Measurements from ENCODE around the gene ANKRD34B. TPM values are rescaled to one million over a fixed set of nuclear protein-coding genes. Genes with fewer than 3 reads are reported as not detected.

The ANKRD34B gene
- polyA plus RNA-seq, 10 donors: 0.08 to 0.83 (median 0.26) TPM; not detected in 1

DNA sequence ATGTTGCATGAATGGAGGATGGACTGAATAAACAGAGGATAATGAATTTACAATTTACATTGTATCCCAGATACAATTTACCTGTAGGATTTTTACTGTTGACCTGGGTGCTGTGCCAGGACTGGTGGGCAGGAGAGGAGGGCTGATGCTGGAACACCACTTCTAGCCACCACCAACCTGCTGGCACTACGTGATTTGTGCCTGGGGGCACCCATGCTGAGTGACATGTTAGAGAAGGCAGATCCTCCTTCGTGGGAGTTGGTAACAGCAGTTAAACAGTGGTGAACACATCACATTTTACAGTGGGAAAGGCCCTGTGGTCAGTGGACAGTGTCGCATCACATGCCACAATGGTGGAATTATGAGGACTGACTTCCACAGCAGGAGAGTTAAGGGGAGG is 3.0 kb upstream of the ANKRD34B start:
- DNase-seq: no peak

DNA sequence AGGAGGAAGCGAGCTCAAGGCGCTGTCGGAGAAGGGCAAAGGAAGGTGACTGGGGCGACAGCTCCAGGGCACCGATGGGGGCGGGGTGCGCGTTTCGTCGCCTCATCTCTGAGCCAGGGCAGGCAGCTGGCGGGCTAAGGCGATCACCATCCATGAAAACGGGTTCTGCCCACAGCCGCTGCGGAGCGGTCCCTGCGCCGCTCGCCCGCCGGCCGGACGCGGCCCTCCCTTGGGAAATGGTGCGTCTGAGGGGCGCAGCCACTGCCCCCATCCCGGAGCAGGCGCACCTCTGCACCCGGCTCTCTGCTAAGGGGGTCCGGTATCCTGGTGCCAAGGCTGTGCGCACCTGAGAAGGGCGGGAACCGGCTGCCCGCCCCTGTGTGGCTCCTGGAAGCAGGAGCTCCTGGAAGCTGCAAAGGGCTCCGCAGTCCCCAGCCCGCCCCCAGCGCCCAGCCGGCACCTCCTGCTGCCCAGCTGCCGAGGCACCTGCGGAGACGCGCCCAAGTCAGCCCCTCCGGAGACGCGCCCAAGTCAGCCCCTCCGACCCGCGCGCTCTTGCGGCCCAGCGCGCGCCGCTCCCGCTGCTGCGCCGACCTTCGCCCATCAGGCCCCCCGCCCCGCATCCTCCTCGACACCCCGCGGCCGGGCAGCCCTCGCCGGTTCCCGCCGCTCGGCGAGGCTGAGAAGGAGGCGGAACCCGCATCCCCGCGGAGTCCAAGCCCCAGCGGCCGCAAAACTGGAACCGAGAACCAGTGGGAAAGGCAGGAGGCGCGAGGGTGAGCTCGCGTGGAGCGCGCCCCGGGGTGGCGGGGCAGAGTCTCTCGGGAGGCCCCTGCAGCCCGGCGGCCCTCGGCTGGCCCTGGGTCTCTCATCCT is 757 bp downstream of the ANKRD34B start:
- DNase-seq: peak in 2 of 3 donors; percentile 2 to 36

DNA sequence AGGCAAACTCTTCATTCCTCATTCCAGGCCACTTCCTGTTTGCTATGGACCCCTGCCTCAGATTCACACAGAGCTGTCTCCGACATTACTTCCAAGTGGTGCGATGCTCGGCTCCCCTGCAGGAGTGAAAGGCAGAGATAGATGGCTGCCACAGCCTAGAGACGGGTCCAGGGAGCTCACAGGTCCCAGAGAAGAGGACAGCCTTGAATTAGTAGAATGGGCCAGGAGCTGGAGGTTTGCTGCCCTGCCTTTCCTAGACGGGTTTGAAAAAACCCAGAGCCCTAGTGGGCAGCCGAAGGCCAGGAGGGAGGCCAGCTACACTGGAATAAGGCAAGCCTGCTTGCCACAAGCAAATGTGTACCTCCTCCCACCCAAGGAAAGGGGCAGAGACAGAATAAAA is 1.8 kb downstream of the ANKRD34B start:
- DNase-seq: no peak

DNA sequence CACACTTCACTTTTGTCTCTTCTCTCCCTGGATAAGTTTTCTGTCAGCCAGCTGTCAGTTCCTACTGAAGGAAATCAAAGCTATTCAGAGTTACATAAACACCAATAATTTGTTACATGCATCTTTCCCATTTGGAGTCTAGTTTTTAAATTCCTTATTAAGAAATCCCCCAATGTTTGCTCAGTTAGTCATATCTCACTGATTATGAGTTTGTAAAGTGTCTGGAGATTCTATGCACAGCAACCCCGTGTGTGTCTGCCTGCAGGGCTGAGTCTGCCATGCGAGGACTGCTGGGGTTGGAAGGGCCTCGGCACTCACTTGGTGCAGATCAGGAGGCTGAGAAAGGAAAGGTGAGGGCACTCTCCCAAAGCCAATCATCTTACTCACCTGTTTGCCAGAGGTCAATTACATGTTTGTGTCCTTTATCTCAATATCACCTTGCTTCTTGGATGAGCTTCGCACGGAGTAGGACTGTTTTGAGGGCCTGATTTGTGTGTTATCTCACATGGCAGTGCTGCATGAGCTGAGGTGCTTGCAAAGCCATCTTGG is 3.3 kb downstream of the ANKRD34B start:
- DNase-seq: no peak

DNA sequence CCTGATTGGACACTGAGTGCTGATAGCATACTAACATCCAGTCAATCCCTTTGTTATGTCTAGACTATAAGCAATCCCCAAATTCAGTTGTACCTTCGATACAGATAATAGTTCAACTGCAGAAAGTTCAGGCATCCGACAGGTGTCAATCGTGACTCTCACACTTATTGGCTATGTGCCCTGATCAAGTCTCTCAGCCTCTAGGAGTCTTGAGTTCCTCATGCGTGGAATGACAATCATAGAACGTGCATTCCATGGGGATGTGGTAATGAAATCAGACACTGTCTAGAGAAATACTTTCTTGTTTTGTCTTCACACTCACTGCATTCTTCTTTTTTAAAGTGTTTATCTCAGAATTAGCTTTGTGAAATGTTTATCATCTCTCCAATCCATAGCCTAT is 4.8 kb downstream of the ANKRD34B start:
- no peak for DNase-seq

DNA sequence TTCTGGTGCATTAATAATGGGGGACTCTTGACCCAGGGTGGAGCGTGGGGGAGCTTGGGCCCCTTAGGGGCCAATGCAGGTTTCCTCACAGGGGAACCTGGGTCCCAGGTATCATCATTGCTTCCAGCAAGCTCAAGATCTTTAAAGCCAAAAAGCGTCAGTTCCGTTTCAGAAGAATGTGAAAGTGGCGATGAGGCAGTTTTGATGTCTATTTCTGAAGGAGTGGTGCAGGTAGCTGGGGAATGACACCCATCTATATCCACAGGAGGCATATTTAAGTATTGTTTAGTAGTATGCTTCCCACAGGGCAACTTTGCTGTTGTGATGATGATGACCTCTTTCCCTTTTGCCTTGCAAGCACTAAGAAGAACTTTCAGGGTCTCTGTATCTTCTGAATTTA is 10.8 kb downstream of the ANKRD34B start:
- no peak for DNase-seq

DNA sequence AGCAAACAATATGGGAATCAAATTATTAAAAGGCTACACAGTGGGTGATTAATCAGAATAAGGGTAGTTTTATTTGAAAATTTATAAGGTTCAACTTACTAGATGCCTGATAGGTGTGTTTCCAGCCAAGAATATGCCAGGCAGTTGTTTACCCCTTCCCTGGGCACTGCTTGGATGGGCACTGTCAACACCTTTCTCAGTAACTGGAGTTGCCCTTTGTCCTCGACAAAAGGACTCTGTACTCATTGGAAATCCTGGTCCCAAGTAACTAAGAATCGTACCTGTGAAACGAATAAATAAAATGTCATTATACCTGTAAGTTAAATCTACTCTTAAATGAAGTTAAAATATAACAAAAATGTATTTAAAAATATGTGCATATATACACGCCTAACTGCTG is 15.0 kb downstream of the ANKRD34B start:
- no peak for DNase-seq

DNA sequence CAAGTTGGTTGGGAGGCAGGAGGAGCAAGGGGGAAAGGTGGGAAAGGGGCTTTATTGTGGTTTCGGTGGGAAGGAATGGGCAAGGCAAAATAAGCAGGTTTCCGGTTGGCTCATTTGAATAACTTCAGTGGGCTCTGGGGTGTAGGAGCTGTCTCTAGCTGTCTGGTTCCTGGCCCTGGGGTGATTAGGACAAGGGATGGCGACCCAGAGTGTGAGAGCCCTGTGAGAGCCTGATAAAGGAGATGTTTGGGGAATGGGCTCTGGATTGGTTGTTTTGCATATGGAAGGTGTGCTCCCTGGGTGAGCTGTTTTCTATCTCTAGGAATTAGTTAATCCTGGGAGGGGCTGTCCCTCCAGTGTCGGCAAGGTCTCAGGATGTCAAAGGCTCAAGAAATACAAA is 15.4 kb downstream of the ANKRD34B start:
- DNase-seq: no peak

DNA sequence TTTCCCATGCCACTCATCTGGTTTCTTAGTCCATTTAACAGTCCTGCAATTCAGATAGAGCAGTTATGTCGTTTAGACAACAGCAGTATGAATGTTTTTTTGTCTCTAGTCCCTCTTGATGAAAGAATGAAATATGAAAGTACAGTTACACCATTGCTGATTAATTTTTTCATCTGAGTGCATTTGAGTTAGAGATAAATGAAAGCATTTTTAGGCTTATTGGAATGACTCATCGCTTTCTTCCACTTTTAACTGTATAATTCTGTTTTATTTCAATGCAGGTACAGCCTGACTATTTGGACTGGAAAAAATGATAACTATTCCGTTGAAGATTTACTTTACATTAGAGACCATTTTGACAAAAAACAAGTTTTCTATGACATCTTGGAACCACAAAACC is 28.7 kb downstream of the ANKRD34B start:
- DNase-seq: no peak

DNA sequence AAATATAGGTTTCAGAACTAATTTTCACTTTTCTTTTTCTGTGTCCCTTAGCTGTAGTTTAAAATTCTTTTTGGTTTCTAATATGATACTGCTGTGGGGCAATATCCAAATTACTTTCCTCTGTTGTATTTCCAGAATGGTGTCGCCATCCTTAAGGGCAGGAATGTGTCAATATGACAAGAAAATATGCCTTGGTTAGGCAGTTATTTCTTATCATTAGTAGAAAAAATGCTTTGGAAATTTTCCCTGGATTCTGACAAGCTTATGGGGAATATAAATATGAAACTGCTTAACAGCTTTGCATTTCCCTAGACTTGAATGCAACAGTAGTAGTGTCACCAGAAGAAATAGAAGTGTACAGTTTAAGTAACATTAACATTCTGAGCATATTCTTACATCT is 29.4 kb downstream of the ANKRD34B start:
- DNase-seq: peak in 1 of 3 donors; percentile 7

DNA sequence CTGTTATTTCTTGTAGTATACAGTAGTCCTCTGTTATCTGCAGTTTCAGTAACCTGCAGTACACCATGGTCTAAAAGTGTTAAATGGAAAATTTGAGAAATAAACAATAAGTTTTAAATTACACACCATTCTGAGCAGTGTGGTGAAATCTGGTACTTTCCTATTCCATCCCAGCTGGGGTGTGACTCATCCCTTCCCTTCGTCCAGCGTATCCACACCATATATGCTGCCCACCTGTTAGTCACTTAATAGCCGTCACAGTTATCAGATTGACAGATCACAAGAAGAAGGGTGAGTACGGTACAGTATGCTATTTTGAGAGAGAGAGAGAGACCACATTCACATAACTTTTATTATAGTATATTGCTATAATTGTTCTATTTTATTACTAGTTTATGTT is 53.3 kb downstream of the ANKRD34B start:
- DNase-seq: peak; percentile 22 to 50 (median 26)

DNA sequence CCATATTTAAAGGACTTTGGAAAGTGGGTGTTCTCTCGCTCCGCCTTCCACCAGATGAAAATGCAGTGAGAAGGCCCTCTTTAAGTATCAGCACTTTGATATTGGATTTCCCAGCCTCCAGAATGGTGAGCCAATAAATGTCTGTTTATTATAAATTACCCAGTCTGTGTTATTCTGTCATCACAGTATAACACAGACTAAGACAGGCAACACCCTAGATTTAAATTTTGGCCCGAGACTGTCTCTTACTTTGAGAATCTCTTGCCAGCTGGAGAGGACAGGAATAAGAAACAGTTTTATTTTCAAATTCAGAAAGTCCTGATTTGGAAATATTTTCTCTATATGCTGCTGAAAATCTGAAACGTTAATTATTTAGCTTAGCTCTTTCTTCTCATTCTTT is 60.7 kb downstream of the ANKRD34B start:
- DNase-seq: peak in 1 of 3 donors; percentile 32

DNA sequence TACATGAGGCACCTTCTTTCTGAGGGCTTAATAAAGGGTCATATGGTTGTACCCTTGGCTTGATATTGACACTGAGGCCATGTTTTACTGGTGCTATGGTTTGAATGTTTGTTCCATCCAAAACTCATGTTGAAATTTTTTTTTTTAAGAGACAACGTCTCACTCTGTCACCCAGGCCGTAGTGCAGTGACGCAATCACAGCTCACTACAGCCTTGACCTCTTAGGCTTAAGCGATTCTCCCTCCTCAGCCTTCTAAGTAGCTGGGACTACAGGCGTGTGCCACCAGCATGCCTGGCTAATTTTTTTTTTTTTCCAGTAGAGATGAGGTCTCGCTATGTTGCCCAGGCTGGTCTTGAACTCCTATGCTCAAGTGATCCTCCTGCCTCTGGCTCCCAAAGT is 61.2 kb downstream of the ANKRD34B start:
- DNase-seq: no peak

DNA sequence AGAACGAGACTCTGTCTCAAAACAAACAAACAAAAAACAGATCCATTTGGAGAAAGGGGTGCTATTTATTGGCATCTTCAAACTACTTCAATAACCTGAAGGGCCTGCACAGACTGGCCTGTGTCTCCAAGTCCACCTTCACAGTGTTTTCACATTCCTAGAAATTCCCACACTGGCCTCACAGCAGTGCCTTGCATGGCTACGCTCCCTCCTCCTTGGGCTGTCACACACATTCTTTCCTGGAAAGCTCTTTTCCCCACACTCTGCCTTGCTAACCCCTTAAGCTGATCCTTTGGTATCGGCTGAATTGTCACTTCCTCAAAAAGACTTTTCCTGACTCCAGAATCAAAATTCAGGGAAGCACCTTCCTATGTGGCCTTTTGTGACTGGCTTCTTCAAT is 62.4 kb downstream of the ANKRD34B start:
- no peak for DNase-seq

Other genes with a start within 250 kb of the ANKRD34B start
- gene ZFYVE16, start 162.2 kb downstream of the ANKRD34B start, polyA plus RNA-seq (ENCODE audit: insufficient read length in 10 of 10): 10 to 100 TPM; 42.7 to 83.1 (median 55.9) TPM
- 1 to 10 TPM; 3.0 to 5.8 (median 4.4) TPM for gene FAM151B, start 82.2 kb downstream of the ANKRD34B start, polyA plus RNA-seq (ENCODE audit: insufficient read length in 10 of 10)
- gene MSH3, start 84.4 kb upstream of the ANKRD34B start, polyA plus RNA-seq (ENCODE audit: insufficient read length in 10 of 10): 10 to 100 TPM in 5 of 10 donors, 1 to 10 TPM in 5; 8.3 to 13.3 (median 9.9) TPM
- gene DHFR, start 84.7 kb upstream of the ANKRD34B start, polyA plus RNA-seq (ENCODE audit: insufficient read length in 10 of 10): 10 to 100 TPM; 23.8 to 49.8 (median 38.9) TPM